ENCODE results near the gene SF3B2.

SF3B2 gene

DNA sequence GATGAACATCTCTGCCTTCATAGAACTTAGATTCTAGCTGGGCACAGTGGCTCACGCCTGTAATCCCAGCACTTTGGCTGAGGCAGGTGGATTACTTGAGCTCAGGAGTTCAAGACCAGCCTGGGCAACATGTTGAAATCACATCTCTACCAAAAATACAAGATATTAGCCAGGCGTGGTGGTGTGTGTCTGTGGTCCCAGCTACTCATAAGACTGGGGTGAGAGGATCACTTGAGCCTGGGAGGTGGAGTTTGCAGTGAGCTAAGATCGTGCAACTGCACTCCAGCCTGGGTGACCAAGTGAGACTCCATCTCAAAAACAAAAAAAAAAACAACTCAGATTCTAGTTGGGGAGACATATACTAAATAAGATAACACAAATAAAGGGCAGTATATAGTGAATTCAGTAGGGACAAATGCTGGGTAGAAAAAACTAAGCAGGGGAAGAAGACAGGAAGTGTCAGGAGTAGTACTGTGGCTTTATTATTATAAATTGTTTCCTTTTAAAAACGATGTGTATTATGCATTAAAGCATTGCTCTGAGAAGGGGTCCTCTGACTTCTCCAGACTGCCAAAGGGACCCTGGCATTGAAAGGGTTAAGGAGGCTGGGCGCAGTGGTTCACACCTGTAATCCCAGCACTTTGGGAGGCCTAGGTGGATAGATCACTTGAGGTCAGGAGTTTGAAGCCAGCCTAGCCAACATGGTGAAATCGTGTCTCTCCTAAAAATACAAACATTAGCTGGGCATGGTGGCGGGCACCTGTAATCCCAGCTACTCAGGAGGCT lies 64.6 kb downstream of the SF3B2 start:
- TF ChIP-seq Cebpa-rat (IDR thresholded peaks at IDR 0.05) = no peak
- Histone ChIP-seq H4K20me1 (peaks cover 12 to 99% (median 26%) of the 10 kb centered on the region in 11 experiments; a peak in 17 of 22 replicates), H3K27me3 (no peaks in the 10 kb centered on the region), H3K9ac (0 out of 22 replicates have a peak overlapping the region, but pooled peaks of 1 of the 11 experiments have one; percentile 16), H3K36me3 (peaks cover 0 to 1% (median 0%) of the 10 kb centered on the region in 11 experiments; a peak in 1 of 22 replicates), H3K9me3 (replicated peaks in 1 of 11) (no peaks in the 10 kb centered on the region; a peak in 2 of 22 replicates), H3K4me1 (peaks cover 53 to 61% (median 55%) of the 10 kb centered on the region in 10 experiments), H3K4me3 (no peak overlapping the region), H3K27ac (no peak overlapping the region), H3K4me2 (peak overlapping the region; percentile 42 to 84 (median 77))

- Histone ChIP-seq H4K20me1 (peaks cover 0 to 94% (median 16%) of the 10 kb centered on the region in 11 experiments; a peak in 15 of 22 replicates), H3K27ac (no peak overlapping the region), H3K27me3 (no peaks in the 10 kb centered on the region), H3K9ac (no peak overlapping the region), H3K4me1 (peaks cover 32 to 40% (median 34%) of the 10 kb centered on the region in 10 experiments), H3K36me3 (peaks cover 0 to 4% (median 0%) of the 10 kb centered on the region in 11 experiments; a peak in 1 of 22 replicates), H3K4me2 (no peak overlapping the region), H3K4me3 (no peak overlapping the region), H3K9me3 (replicated peaks in 1 of 11) (no peaks in the 10 kb centered on the region; a peak in 2 of 22 replicates)
- no peak for TF ChIP-seq Cebpa-rat (IDR thresholded peaks at IDR 0.05)
Measured at GRCh38 chr11:66118847-66119246, 66.7 kb downstream of the SF3B2 start.

Data from BLaER1 treated with 17β-estradiol and CSF1 and Interleukin-3, amounts not matched to agents 10 nM and 100 nM (cell line).